Kidney epithelial cell (primary cell): ENCODE data around the gene AP3S2. TPM values are rescaled to one million over a fixed set of nuclear protein-coding genes. Genes with fewer than 3 reads are reported as not detected.

Source experiments
- DNase-seq: peaks from one replicate; pipeline ENCODE4 v3.0.0-alpha.2; 2010; ENCODE audit warnings: low read depth
- H3K27me3 ChIP-seq: 2 replicates; pipeline ENCODE4 v1.6.0; 2011; ENCODE audit warnings: low read length; ENCODE audit not compliant: control insufficient read depth, insufficient read depth
- H3K36me3 ChIP-seq: 2 replicates; pipeline ENCODE4 v1.5.1; 2011; ENCODE audit warnings: low read length; ENCODE audit not compliant: control insufficient read depth, insufficient read depth
- H3K4me3 ChIP-seq: 2 replicates; pipeline ENCODE4 v1.5.1; 2011; ENCODE audit warnings: low read depth, mild to moderate bottlenecking, control low read depth, low read length
- CTCF ChIP-seq: IDR thresholded peaks from 2 replicates; pipeline ENCODE4 v1.5.1; 2011; ENCODE audit warnings: mild to moderate bottlenecking, moderate library complexity, low read length, control low read depth, inconsistent platforms; ENCODE audit not compliant: insufficient read depth, poor library complexity, severe bottlenecking
- total RNA-seq: library from RNA; depleted of rRNA; stranded (reverse); fragments of >200 nt; gene quantifications from 2 replicates; pipeline ENCODE4 v1.2.3, GENCODE V29; 2015

The AP3S2 gene
- total RNA-seq, 1 donor from 2014 or later: 66.6 TPM

GRCh38 chr15:89781891-89782618 lies 111.7 kb downstream of the AP3S2 start:
- no peak for DNase-seq
- no peak overlapping the region for H3K4me3 ChIP-seq
- H3K36me3 ChIP-seq: no peaks in the 10 kb centered on the region
- no peaks in the 10 kb centered on the region for H3K27me3 ChIP-seq
- TF ChIP-seq CTCF: no peak

- Histone ChIP-seq H3K36me3 (no peaks in the 10 kb centered on the region), H3K27me3 (no peaks in the 10 kb centered on the region), H3K4me3 (no peak overlapping the region)
- no peak for TF ChIP-seq CTCF
- DNase-seq: no peak
These were observed 112.7 kb downstream of the AP3S2 start for GRCh38 chr15:89781055-89781454.

GRCh38 chr15:89780601-89781000 lies 113.2 kb downstream of the AP3S2 start:
- no peak for TF ChIP-seq CTCF
- H3K36me3 ChIP-seq: no peaks in the 10 kb centered on the region
- H3K4me3 ChIP-seq: no peak overlapping the region
- H3K27me3 ChIP-seq: no peaks in the 10 kb centered on the region
- no peak for DNase-seq

Other genes with a start within 250 kb of the AP3S2 start
- gene KIF7, start 238.5 kb downstream of the AP3S2 start, total RNA-seq: 5.4 and 7.4 TPM in 2 replicates
- 0.08 TPM in 1 of 2 replicates, not detected in the other for gene PLIN1, start 214.6 kb downstream of the AP3S2 start, total RNA-seq
- gene PEX11A, start 203.2 kb downstream of the AP3S2 start, total RNA-seq: 4.0 and 4.8 TPM in 2 replicates
- gene WDR93, start 203.2 kb downstream of the AP3S2 start, total RNA-seq: 0.25 and 0.41 TPM in 2 replicates
- 2.6 and 2.8 TPM in 2 replicates for gene MESP1, start 142.7 kb downstream of the AP3S2 start, total RNA-seq
- gene MESP2, start 117.7 kb downstream of the AP3S2 start, total RNA-seq: 0.27 and 0.29 TPM in 2 replicates
- gene ANPEP, start 79.1 kb downstream of the AP3S2 start, total RNA-seq: 9.4 and 11.6 TPM in 2 replicates
- 10.5 and 11.2 TPM in 2 replicates for gene ARPIN, start 19.0 kb upstream of the AP3S2 start, total RNA-seq
- 25.4 and 26.8 TPM in 2 replicates for gene ZNF710, start 107.3 kb upstream of the AP3S2 start, total RNA-seq
- gene IDH2, start 208.5 kb upstream of the AP3S2 start, total RNA-seq: 79.1 and 92.7 TPM in 2 replicates